Hematopoietic multipotent progenitor cell treated with erythropoietin and hydrocortisone succinate and interleukin-3 and kit ligand, for 17 days (in vitro differentiated cells): ENCODE results near the gene UNK.
A peak's percentile ranks its signal among the peaks of the same experiment; 100 is the strongest.

ENCODE experiments used
- DNase-seq: peaks from one replicate; pipeline ENCODE4 v3.0.0-alpha.2; 2015; ENCODE audit warnings: low spot score

Gene UNK

DNA sequence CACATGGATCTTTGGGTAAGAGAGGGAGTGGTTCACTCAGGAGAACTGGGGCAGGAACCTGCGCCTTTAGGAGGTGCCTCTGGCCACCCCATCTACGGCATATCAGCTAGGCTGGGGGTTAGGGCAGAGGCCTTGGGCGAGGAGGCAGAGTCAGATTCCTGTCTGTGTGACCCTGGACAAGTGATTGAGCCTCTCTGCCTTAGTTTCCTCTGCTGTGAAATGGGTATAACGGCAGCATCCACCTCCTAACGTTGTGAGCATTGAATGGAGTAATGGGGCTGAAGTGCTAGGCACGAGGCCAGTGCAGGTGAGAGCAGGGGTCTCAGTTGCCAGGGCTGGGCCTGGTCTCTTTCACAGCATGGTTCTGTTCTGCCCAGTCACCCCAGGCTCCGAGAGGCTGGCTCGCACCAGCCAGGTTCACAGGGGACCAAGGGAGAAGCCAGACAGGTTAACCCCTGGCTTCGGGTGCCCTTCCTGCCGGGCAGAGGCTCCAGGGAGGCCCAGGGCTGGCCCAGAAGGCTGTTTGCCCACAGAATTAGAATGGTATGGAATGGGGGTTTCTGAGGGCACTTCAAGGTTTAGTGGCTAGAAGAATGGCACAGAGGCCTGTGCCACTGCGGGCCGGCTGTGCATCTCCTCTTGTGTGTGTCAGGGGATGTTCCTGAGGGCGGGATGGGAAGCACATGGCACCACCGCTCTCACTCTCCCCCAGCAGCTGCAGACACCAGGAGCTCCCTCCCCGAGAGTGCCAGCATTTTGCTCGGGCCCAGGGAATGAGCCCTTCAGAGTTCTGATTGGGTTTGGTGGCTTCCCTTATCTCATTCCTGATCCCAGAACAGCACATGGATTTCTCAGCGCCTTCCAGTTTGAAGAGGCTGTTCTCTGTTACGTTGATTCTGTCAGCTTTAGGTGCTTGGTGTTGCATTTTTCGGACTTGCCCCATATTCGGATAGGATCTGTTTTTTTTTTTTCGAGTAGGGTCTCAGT is 35.8 kb downstream of the UNK start:
- DNase-seq = no peak

DNA sequence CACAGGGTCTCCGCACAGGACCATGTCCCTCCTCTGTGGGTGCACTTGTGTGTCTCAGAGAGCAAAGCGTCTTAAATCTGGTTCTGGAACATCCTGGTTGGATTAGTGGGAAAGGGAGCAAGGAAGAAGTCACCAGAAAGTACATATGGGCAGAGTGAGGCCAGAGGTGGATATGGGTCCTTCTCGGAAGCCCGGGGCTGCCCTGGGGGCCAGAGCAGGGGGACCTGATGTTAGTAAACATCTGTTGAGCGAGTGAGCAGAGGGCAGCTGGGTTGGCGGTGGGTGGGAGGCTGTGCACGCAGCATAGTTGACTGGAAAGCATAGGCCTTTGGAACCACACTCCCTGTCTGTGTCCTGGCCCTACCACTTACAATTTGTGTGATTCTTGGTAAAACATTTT is 36.9 kb downstream of the UNK start:
- DNase-seq = no peak

DNA sequence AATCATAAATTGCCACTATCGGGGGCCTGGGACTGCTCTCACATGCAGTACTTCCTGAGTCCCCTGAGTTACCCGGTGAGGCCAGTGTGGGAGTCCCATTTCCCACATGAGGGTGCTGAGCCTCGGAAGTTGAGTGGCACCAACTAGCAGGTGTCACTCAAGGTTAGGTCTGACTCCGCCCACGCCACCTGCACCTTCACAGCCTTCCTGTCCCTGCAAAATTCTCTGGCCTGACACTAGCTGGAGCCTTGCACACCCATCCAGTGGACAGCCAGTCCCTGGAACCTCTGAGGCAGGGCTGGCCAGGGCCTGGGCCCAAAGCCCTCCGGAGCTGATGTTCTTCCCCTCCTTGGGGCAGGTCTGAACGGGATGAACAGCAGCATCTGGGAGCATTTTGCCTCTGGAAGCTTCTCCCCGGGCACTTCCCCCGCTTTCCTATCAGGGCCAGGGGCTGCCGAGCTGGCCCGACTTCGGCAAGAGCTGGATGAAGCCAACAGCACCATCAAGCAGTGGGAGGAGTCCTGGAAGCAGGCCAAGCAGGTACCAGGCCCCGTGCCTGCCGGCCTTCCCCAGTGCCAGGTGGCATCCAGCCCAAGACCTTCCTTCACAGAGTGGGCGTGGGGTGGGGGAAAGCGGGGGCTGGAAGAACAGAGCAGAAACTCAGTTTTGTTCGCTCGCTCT is 37.7 kb downstream of the UNK start:
- DNase-seq = no peak

DNA sequence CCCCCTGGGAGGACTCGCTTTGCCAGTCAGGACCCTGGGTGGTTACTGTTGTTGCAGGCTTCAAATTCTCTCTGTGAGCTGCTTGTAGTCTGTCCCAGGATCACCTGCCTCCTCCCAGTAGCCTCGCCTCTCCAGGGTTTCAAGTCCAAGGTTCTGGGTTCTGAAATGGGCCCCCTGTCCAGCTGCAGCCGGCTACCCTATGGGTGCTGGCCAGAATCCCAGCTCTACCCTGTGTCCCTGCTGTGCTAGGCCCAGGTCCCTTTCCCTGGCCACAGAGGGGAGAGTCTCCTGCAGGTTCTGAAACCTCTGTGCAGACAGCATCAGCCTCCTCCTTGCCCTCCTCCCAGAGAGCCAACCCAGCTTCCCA is 38.2 kb downstream of the UNK start:
- DNase-seq = no peak

DNA sequence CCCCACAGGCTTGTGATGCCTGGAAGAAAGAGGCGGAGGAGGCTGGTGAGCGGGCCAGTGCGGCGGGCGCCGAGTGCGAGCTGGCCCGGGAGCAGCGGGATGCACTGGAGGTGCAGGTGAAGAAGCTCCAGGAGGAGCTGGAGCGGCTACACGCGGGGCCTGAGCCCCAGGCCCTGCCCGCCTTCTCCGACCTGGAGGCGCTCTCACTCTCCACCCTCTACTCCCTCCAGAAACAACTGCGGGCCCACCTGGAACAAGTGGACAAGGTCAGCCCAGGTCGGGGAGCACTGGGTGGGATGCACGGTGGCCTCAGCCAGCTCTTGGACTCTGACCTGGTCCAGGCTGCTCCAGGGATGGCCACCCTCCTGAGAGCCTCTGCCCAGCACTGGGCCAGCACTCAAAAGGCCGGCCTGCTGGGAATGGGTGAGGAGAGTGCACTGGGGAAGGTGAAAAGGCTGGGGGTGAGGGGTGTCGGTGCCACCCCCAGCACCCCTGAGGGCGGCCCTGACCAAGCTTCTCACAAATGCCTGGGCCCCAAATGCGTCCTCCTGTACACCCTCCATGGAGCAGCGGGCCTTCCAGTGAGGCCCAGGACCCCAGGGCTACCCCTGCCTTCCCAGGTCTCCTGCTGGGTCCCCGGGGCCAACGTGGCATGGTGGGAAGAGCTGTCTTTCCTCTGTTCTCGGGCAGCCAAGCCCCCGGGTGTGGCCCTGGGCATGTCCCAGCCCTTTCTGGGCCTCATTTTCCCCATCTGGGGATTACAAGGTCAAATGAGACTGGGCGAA is 38.8 kb downstream of the UNK start:
- no peak for DNase-seq

DNA sequence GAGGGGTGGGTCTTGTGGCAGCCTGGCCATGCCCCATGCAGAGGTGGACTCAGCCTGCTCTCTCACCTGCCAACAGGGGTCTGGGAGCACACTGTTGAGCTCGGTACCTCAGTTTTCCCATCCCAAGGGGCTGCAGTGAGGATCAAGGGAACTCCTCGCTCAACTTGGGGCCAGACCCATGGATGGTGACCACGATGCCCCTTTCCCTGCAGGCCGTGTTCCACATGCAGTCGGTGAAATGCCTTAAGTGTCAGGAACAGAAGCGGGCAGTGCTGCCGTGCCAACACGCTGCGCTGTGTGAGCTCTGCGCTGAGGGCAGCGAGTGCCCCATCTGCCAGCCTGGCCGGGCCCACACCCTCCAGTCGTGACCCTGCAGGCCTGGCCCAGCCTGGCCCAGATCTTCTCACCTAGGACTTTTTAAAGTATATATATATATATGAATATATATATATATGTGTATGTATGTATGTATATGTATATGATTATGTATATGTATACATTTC is 39.5 kb downstream of the UNK start:
- no peak for DNase-seq

DNA sequence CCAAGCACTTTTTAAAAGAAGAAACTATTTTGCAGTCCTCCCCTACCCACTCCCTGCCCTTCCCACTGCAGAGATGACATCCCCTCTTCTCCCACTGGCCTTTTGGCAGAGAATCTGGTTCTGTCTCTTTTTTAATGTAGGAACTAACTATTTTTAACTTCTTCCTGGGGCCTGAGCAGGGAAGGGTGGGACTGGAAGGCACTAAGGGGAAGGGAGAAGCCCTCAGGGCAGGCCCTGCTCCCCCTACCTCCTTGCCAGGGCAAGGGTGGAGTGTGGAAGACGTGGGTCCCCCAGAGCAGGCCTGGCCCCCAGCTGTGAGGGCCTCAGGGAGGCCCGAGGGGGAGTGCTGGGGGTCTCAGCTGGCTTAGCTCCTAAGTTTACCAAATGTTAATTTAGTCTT is 40.1 kb downstream of the UNK start:
- DNase-seq = no peak

DNA sequence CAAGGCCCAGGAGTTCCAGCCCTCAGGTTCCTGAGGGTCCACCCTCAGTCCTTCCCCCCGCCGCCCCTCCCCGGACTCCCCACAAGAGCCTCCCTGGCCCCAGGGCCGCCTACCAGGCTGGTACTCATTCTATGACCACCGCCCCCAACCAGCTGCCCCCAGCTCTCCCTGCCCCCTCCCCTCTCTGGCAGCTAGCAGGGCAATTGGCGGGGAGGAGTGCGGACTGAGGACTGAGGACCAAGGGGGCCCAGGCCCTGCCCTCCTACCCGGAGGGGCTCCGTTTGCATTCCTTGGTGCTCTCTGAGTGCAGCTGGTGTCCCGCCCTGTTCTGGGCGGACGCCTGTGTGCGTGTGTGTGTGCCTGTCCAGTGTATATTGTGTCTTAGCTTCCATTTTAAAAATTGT is 40.5 kb downstream of the UNK start:
- no peak for DNase-seq

DNA sequence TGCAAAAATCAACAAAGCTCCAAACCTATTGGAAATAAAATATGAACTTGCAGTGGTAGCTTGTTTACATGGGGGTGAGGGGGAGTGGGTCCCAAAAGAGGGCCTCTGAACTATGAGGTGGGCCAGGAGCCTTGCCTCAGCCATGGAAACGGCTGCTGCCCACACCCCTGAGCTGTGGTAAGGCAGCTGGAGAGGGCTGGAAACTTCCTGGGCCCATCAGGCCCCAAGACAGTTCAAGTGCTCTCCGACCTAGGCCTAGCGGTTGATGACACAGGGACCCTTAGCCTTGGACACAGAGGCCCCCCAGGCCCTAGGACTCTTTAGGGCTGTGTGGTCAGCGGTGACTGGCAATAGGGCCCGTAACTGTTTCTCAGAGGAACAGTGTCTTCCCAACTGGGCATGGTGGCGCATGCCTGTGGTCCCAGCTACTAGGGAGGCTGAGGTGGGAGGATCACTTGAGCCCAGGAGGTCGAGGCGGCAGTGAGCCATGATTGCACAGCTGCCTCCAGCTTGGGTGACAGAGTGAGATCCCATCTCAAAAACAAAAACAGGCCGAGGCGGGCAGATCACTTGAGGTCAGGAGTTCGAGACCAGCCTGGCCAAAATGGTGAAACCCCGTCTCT is 41.3 kb downstream of the UNK start:
- DNase-seq = no peak

DNA sequence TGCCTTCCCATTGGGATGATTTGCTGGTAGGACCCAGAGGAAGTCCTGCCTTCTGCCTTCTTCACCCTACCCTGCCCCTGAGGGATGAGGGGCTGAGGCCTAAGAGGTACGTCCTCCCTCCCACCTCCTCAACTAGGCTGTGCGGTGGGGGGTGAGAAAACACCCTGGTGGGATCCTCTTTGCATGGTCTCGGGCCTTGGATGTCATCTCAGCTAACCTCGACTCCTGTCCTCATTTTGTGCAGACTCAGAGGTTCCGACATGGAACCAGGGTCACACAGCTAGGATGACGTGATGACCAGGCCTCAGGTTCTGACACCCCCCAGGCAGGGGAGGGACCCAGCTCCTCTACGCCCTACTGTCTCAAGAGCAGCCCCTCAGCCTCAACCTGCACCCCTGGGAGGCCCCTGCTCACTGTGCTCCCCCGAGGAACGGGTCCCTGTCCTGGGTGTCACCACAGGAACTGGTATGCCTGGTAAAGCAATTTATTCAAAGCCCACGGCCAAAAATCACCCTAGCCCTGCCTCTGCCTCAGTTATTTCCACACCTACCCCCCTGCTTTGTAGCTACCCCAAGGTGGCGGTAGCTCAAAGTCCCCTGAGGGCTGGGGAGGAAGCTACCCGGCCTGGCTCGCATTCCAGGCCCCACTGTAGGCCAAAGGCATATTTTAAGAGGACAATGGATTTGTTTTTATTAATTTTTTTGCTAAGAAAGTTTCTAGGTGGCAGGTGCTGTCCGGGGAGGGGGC is 42.1 kb downstream of the UNK start:
- DNase-seq = no peak

DNA sequence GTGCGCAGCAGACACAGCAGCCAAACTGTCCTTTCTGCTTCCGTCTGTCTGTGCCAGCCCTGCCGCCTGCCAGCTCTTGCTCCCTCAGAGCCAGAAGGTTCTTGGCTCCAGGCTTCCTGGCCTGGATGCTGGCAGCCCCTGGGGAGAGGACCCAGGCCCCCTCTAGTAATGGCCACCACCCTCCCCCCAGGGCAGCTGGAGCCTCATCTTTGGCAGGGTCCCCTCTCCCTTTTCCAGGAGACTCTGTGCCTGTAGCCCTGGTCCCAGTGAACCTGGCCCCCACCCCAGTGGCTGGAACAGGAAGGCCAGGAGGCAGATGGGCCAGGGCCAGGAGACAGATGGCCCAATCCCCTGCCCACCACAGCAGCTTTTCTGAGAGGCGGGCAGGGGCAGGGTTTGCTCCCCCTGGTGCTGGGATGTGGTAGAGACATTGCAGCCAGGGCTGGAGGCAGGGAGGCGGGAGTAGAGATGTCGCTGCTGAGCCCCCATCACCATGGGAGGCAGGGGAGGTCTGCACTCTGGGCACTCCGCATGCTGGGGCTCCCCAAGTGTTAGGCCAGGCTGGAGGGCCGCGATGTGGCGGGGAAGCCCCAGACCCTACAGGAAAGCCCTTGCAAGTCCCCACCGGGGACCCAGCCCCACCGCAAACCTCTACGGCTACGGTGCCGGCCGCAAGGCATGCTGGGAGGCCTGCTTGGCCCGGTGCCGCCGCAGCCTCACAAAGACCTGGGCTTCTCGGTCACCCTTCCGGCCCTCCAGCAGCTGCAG is 42.9 kb downstream of the UNK start:
- DNase-seq = peak; percentile 24

DNA sequence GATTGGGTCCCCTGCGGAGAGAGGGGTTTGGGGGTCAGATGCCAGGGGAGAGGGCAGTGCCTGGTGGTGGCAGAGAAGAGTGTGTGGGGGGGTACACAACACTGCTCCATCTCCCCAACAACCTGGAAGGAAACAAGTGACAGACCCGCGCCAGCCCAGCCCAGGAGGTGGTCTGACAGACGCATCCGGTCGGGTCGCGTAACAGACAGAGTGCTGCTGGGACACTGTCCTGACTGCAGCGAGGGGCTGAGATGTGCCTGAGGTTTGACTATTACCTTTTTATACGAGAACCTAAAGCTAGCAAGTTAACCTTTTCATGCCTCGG is 43.4 kb downstream of the UNK start:
- DNase-seq = no peak

DNA sequence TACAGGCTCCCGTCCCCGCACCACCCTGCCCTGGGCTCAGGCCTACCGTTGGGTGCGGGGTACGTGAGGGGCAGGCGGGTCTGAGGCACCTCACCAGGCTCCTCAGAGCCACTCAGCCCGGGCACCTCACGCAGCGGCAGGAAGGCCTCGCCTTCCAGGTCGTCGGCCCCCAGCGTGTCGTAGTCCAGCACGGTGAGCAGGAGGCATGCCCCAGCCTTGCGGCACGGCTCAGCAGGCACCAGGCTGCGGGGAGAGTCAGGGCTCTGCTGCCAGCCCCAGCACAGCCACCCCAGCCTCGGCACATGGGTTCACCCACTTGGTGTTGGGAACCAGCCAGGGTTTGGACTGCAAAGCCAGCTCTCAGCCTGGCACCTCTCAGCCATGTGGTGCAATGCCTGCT is 44.1 kb downstream of the UNK start:
- DNase-seq = no peak

DNA sequence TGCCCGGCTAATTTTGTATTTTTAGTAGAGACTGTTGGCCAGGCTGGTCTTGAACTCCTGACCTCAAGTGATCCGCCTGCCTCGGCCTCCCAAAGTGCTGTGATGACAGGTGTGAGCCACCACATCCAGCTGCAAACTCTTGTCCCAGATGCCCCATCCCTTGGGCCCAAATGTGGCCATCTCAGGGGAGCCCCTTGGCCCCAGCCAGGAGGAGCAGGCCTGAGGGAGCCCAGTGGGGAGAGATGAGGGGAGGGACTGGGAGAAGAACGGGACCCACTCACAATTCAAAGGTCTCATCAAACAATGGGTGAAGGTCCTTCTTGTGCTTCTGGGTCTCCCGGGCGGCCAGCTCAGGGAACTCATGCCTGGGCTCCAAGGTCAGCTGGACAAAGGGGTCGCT is 45.1 kb downstream of the UNK start:
- DNase-seq = no peak

DNA sequence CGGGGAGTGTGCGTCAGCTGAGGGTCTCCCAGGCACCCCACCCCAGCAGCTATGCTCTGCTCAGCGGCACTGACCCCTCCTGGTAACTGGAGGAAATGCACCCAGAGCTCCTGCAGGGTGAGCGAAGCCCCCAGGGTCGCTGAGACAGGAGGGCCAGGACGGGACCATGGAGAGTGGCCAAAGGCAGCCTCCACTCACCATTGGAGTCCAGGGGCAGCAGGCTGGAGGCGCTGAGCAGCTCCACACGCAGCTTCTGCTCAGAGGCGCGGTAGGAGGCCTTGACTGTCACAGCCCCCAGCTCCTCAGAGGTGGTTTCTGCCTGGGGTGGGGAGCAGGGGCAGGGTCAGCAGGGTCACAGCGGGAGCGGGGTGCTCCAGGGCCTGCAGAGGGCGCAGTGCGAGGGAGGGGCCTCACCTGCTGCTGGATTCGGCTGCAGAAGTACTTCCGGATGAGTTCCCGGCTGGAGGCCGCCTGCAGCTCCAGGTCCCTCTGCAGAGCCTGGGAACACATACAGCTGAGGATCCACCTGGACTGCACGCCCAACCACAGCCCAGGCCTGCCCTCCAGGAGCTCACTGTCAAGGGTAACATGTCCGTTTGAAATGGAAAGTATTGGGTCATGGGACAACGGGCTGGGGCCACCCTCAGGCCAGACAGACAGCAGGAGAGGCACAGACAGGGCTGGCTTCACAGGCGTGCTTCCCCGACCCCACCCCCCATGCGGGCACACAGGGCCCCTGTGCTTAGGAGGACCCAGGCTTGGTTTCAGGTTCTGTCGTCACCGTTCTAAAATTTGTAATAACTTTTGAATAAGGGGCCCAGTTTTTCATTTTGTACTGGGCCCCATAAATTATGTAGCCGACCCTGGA is 45.8 kb downstream of the UNK start:
- DNase-seq = peak; percentile 21

DNA sequence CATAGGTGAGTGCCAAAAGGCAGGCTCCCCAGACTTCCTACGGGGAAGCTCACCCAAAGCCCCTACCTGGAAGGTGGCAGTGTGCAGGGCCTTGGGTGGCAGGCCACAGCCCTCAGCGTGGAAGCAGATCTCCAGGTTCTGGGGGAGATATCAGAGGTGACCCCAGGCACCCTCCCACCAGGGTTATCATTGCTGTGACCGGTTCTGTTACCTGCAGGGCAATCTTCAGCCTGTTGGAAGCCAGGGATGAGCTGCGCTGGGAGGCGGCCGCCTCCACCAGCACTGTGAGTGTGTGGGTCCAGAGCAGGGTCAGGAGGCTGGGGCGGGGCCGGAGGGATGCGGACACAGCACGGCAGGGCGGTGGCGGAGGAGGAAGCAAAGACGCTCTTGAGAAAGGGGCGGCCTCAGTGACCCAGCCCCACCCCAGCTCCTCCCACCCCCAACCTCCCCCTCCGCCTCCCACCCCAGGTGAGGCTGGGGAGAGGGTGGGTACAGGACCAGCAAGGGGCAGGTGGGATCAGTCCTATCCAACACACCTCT is 46.5 kb downstream of the UNK start:
- DNase-seq = no peak

DNA sequence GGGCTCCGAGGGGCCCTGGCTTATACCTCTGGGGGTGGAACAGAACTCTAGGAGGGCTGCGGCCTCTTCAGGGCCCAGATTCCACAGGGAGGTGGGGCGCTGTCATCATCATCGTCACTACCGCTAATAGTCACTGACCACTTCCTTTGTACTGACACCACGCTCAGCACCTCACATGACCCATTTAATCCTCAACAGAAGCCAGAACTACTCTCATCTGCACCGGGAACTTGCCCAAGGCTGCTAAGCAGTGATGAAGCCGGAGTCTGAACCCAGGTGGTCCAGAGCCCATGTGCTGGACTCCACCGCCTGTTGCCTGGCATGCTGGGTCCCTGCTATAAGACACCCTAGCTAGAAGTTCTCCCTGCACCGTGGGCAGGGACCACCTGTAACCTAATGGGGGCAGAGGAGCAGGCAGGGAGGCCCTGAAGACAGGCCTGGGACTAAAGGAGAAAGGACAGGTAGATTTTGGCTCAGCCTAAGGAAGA is 47.6 kb downstream of the UNK start:
- DNase-seq = no peak

DNA sequence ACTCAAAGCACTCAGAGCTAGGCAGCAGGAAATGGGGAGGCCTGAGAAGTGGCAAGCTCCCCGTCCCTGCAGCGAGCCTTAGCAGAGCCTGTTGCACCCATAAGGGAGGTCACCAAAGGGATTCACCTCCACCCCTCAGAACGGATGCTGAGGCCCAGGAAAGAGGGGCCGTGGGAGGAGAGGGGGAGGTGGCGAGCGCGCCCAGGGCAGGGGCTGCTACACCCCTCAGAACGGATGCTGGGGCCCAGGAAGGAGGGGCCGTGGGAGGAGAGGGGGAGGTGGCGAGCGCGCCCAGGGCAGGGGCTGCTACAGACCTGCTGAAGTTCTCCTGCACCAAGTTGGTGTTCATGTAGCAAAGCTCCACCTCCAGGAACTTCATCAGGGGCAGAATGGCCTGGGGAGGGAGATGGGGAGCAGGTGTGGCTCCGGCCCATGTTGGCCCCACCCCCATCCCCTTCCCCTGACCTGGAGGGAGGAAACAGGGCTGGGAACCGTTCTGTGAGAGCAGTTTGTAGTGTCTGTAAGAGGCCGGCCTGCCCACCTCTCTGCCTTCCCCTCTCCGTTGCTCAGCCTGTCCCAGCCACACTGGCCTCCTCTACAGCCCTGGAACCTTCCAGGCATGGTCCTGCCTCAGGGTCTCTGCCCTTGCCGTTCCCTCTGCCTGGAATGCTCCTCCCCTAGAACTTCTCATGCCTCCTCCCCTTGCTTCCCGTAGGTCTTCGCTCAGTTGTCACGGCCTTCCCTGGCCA is 48.2 kb downstream of the UNK start:
- no peak for DNase-seq
